IMR-90 (cell line): Measurements from ENCODE around the gene FGF4. TPM values are rescaled to one million over a fixed set of nuclear protein-coding genes. Genes with fewer than 3 reads are reported as not detected.

ENCODE experiments used
- ATAC-seq: fragments of 200-7000 bp; cut with Tn5 transposase; 2 replicates; pipeline ENCODE4 v1.9.1; 2020; ENCODE audit warnings: low read depth, mild to moderate bottlenecking, moderate library complexity
- BruUV-seq: library from RNA; stranded (reverse); fragments of 400-500 nt; replicated peaks from 2 replicates; lab custom pipeline; 2021; lab: Mats Ljungman, UMichigan
- CTCF ChIA-PET: fragments of 300-600 bp; formaldehyde crosslinking; extraction: SDS; loops from one replicate; lab custom pipeline; 2021; ENCODE audit warnings: antibody characterized with exemption; lab: Yijun Ruan, JAX
- POLR2A ChIA-PET: fragments of 300-600 bp; sonication (Branson Sonifier 250); formaldehyde crosslinking; loops from one replicate; lab custom pipeline; 2022; ENCODE audit warnings: antibody characterized with exemption; ENCODE audit not compliant: unreplicated experiment; lab: Charles Lee
- DNase-seq: peaks from one replicate; pipeline ENCODE4 v3.0.0; 2013
- H2AFZ ChIP-seq: replicated peaks from 2 replicates; pipeline ENCODE3; 2013; ENCODE audit warnings: low read length, mild to moderate bottlenecking; ENCODE audit not compliant: poor library complexity
- H2AK5ac ChIP-seq: 2 replicates; pipeline ENCODE4 v1.6.1; 2013; ENCODE audit warnings: low read depth, low read length, inconsistent platforms
- H2AK9ac ChIP-seq: replicated peaks from 2 replicates; pipeline ENCODE3; 2013; ENCODE audit warnings: mild to moderate bottlenecking, low read depth, low read length, moderate library complexity; ENCODE audit not compliant: poor library complexity
- H2BK120ac ChIP-seq: 2 replicates; pipeline ENCODE4 v1.6.1; 2013; ENCODE audit warnings: low read depth, low read length, inconsistent platforms
- H2BK15ac ChIP-seq: 3 replicates; pipeline ENCODE4 v1.6.1; 2013; ENCODE audit warnings: low read depth, low read length, inconsistent platforms
- H2BK20ac ChIP-seq: 2 replicates; pipeline ENCODE4 v1.6.1; 2013; ENCODE audit warnings: low read depth, mild to moderate bottlenecking, inconsistent platforms, low read length, moderate library complexity
- H2BK5ac ChIP-seq: 2 replicates; pipeline ENCODE4 v1.6.1; 2013; ENCODE audit warnings: mild to moderate bottlenecking, low read depth, low read length, inconsistent platforms; ENCODE audit not compliant: poor library complexity, severe bottlenecking
- H3K14ac ChIP-seq: replicated peaks from 2 replicates; pipeline ENCODE4 v1.6.1; 2013; ENCODE audit warnings: low read depth, low read length, inconsistent platforms
- H3K18ac ChIP-seq: 2 replicates; pipeline ENCODE4 v1.6.1; 2013; ENCODE audit warnings: low read depth, low read length, control low read depth
- H3K23ac ChIP-seq: 2 replicates; pipeline ENCODE4 v1.6.1; 2013; ENCODE audit warnings: low read depth, low read length, inconsistent platforms
- H3K27ac ChIP-seq: 2 replicates; pipeline ENCODE4 v1.5.1; 2013; ENCODE audit warnings: mild to moderate bottlenecking, control low read depth, low read length; ENCODE audit not compliant: insufficient read depth
- H3K27me3 ChIP-seq: 2 replicates; pipeline ENCODE4 v1.6.1; 2013; ENCODE audit warnings: low read length; ENCODE audit not compliant: control insufficient read depth, insufficient read depth
- H3K36me3 ChIP-seq: 2 replicates; pipeline ENCODE4 v1.6.1; 2013; ENCODE audit warnings: low read length, mixed read lengths; ENCODE audit not compliant: control insufficient read depth, insufficient read depth
- H3K4ac ChIP-seq: 2 replicates; pipeline ENCODE4 v1.6.1; 2013; ENCODE audit warnings: low read depth, low read length, inconsistent platforms
- H3K4me1 ChIP-seq: 2 replicates; pipeline ENCODE4 v1.6.1; 2013; ENCODE audit warnings: low read length, mixed read lengths; ENCODE audit not compliant: control insufficient read depth, insufficient read depth
- H3K4me2 ChIP-seq: 2 replicates; pipeline ENCODE4 v1.6.1; 2013; ENCODE audit warnings: low read depth, mild to moderate bottlenecking, control low read depth, low read length, moderate library complexity
- H3K4me3 ChIP-seq: 2 replicates; pipeline ENCODE4 v1.5.1; 2013; ENCODE audit warnings: low read depth, mild to moderate bottlenecking, control low read depth, low read length, moderate library complexity; ENCODE audit not compliant: insufficient read depth
- H3K56ac ChIP-seq: 2 replicates; pipeline ENCODE4 v1.6.1; 2013; ENCODE audit warnings: low read length, inconsistent platforms; ENCODE audit not compliant: insufficient read depth; ENCODE audit errors: extremely low read depth
- H3K79me1 ChIP-seq, 2 experiments: 2 replicates each; pipeline ENCODE4 v1.6.1; 2013; ENCODE audit warnings: low read length in 2 of 2, inconsistent platforms in 1 of 2, low read depth in 1 of 2
- H3K9ac ChIP-seq: 2 replicates; pipeline ENCODE4 v1.6.1; 2013; ENCODE audit warnings: low read depth, low read length, control low read depth
- H3K9me1 ChIP-seq: 2 replicates; pipeline ENCODE4 v1.6.1; 2013; ENCODE audit warnings: low read length, inconsistent platforms; ENCODE audit not compliant: insufficient read depth
- H3K9me3 ChIP-seq: 2 replicates; pipeline ENCODE4 v1.6.1; 2013; ENCODE audit warnings: low read length; ENCODE audit not compliant: control insufficient read depth, insufficient read depth
- H4K20me1 ChIP-seq: 2 replicates; pipeline ENCODE4 v1.6.1; 2013; ENCODE audit warnings: low read length, inconsistent platforms; ENCODE audit not compliant: insufficient read depth
- H4K5ac ChIP-seq: 2 replicates; pipeline ENCODE4 v1.6.1; 2013; ENCODE audit warnings: mild to moderate bottlenecking, low read depth, low read length, control low read depth
- H4K8ac ChIP-seq, 2 experiments: 2 replicates each; pipeline ENCODE4 v1.6.1; 2013; ENCODE audit warnings: low read depth in 2 of 2, low read length in 2 of 2, control low read depth in 1 of 2, inconsistent platforms in 1 of 2
- H4K91ac ChIP-seq: 2 replicates; pipeline ENCODE4 v1.6.1; 2013; ENCODE audit warnings: low read depth, low read length, inconsistent platforms; ENCODE audit not compliant: insufficient read depth
- BHLHE40 ChIP-seq: fragments of 150-350 bp; IDR thresholded peaks from 2 replicates; pipeline ENCODE4 v1.6.1; 2016; ENCODE audit warnings: mild to moderate bottlenecking, low read depth, low read length
- CEBPB ChIP-seq: IDR thresholded peaks from 2 replicates; pipeline ENCODE4 v1.6.1; 2012; ENCODE audit warnings: low read depth, low read length, improper control_type of control experiment
- CHD1 ChIP-seq: IDR thresholded peaks from 2 replicates; pipeline ENCODE4 v1.6.1; 2012; ENCODE audit warnings: low read depth, low read length, improper control_type of control experiment
- FOS ChIP-seq: fragments of 150-350 bp; IDR thresholded peaks from 2 replicates; pipeline ENCODE4 v1.6.1; 2016; ENCODE audit warnings: low read depth, low read length
- MAFK ChIP-seq: IDR thresholded peaks from 2 replicates; pipeline ENCODE4 v1.6.1; 2012; ENCODE audit warnings: low read depth, low read length, improper control_type of control experiment
- MAZ ChIP-seq: IDR thresholded peaks from 2 replicates; pipeline ENCODE4 v1.6.1; 2012; ENCODE audit warnings: low read depth, mild to moderate bottlenecking, low read length, improper control_type of control experiment, moderate library complexity, borderline replicate concordance
- MXI1 ChIP-seq: IDR thresholded peaks from 2 replicates; pipeline ENCODE4 v1.6.1; 2012; ENCODE audit warnings: low read depth, mild to moderate bottlenecking, low read length, moderate library complexity, borderline replicate concordance
- NFE2L2 ChIP-seq: fragments of 150-350 bp; IDR thresholded peaks from 2 replicates; pipeline ENCODE4 v1.6.1; 2016; ENCODE audit warnings: low read depth, mild to moderate bottlenecking, low read length
- POLR2A ChIP-seq: IDR thresholded peaks from 2 replicates; pipeline ENCODE4 v1.6.1; 2012; ENCODE audit warnings: mild to moderate bottlenecking, low read depth, low read length
- RAD21 ChIP-seq: IDR thresholded peaks from 2 replicates; pipeline ENCODE4 v1.6.1; 2012; ENCODE audit warnings: low read length, improper control_type of control experiment
- RCOR1 ChIP-seq: IDR thresholded peaks from 2 replicates; pipeline ENCODE4 v1.6.1; 2012; ENCODE audit warnings: mild to moderate bottlenecking, low read length, improper control_type of control experiment; ENCODE audit not compliant: insufficient replicate concordance
- RFX5 ChIP-seq: IDR thresholded peaks from 2 replicates; pipeline ENCODE4 v1.8.0; 2012; ENCODE audit warnings: low read depth, mild to moderate bottlenecking, low read length, moderate library complexity
- SMC3 ChIP-seq: fragments of 150-350 bp; IDR thresholded peaks from 2 replicates; pipeline ENCODE4 v1.6.1; 2016; ENCODE audit warnings: low read depth, mild to moderate bottlenecking, antibody characterized with exemption, low read length, moderate library complexity
- WGBS, 2 experiments: methylation state at CpG; one replicate each; pipeline versions ENCODE4 v1.1.5 to v1.1.7; 2013; ENCODE audit warnings: missing lambda C conversion rate in 2 of 2; ENCODE audit not compliant: insufficient read length in 1 of 2; ENCODE audit errors: extremely low coverage in 2 of 2; 5-methylcytosine and 5-hydroxymethylcytosine counted together
- dilution Hi-C: fragments of 300-500 bp; cut with HindIII; formaldehyde crosslinking; loops from one replicate; pipeline ENCODE4 v1.14.3; 2018; ENCODE audit warnings: low sequenced_read_pairs; ENCODE audit not compliant: unreplicated experiment
- in situ Hi-C: fragments of 300-500 bp; cut with MboI; formaldehyde crosslinking; loops from 3 replicates; pipeline ENCODE4 v1.14.3; 2019; ENCODE audit warnings: low sequenced_read_pairs, inconsistent platforms, mixed read lengths
- intact Hi-C: fragments of 100-400 bp; cut with micrococcal nuclease; formaldehyde crosslinking; loops from 2 replicates; pipeline ENCODE4 v1.10.0; 2022
- polyA plus RNA-seq, 3 experiments: library from polyadenylated mRNA; depleted of rRNA; stranded (reverse); fragments of >200 nt; gene quantifications; 2 replicates each; pipeline ENCODE4 v1.2.3, GENCODE V29; 2012; ENCODE audit warnings: low replicate concordance in 1 of 3
- total RNA-seq: library from RNA; depleted of rRNA; stranded (reverse); fragments of >200 nt; gene quantifications from 2 replicates; pipeline ENCODE4 v1.2.3, GENCODE V29; 2012
- TF ChIP-seq, protein P1 (sequence below): fragments of 150-350 bp; IDR thresholded peaks from 2 replicates; pipeline ENCODE4 v1.6.1; 2016; ENCODE audit warnings: low read depth, mild to moderate bottlenecking, low read length, moderate library complexity, borderline replicate concordance
- TF ChIP-seq, protein P2 (sequence below): fragments of 150-350 bp; IDR thresholded peaks from 2 replicates; pipeline ENCODE4 v1.6.1; 2017; ENCODE audit warnings: mild to moderate bottlenecking, antibody characterized with exemption, low read length, low read depth
- TF ChIP-seq, protein P3 (sequence below): conservative IDR thresholded peaks from 2 replicates; pipeline ENCODE4 v1.5.1; 2012; ENCODE audit warnings: mild to moderate bottlenecking, low read depth, low read length, improper control_type of control experiment

FGF4 gene
- total and polyA plus RNA-seq, 2 of the 4 experiments (the other 2 are of a cell fraction) = not detected

DNA sequence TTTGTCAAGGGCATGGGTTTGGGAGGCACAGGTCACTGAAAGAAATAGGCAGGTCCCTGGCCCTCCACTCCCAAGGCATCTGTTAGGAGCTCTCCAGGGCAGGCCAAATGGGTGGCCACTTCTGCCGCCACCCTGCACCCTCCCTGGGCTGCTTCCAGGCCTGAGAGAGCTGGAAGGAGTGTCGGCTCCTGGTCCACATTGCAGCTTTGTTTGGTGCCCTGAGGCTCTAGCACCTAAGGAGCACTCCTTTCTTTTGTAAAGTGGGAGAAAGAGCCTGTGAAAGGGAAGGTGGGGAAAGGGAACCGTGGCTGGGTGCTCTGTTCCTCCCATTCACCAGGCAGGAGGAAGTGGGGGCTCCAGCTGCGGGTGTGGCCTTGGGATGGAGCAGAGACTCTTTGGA, 12.3 kb upstream of the FGF4 start:
- POLR2A ChIA-PET = no interaction called here
- H3K27ac ChIP-seq = no peak overlapping the region
- no peak overlapping the region for H4K91ac ChIP-seq
- no peak overlapping the region for H3K18ac ChIP-seq
- H3K14ac ChIP-seq = no peak overlapping the region
- no peaks in the 10 kb centered on the region for H3K9me1 ChIP-seq
- no peak for ATAC-seq
- no peaks in the 10 kb centered on the region for H3K36me3 ChIP-seq
- no peak overlapping the region for H2BK15ac ChIP-seq
- no peak overlapping the region for H3K4me2 ChIP-seq
- peaks cover 2% of the 10 kb centered on the region; the same call in 1 of the 2 replicates for H3K4me1 ChIP-seq
- no peaks in the 10 kb centered on the region for H3K9me3 ChIP-seq
- H2AFZ ChIP-seq = no peak overlapping the region
- dilution Hi-C loops = no loop called here
- no peak overlapping the region for H3K9ac ChIP-seq
- WGBS, 2 experiments = 40% methylated on average over 1 of the region's 4 CpGs; no CpG with 5 or more reads in 1 of the 2 experiments
- H3K79me1 ChIP-seq = no peaks in the 10 kb centered on the region
- no peak overlapping the region for H2BK120ac ChIP-seq
- TF ChIP-seq RCOR1 (no peak), FOS (no peak), CHD1 (no peak), NFE2L2 (no peak), MXI1 (no peak), SMC3 (no peak), RAD21 (no peak), MAZ (no peak), CEBPB (no peak), RFX5 (no peak), MAFK (no peak), POLR2A (no peak), BHLHE40 (no peak)
- TF ChIP-seq, protein P1, sequence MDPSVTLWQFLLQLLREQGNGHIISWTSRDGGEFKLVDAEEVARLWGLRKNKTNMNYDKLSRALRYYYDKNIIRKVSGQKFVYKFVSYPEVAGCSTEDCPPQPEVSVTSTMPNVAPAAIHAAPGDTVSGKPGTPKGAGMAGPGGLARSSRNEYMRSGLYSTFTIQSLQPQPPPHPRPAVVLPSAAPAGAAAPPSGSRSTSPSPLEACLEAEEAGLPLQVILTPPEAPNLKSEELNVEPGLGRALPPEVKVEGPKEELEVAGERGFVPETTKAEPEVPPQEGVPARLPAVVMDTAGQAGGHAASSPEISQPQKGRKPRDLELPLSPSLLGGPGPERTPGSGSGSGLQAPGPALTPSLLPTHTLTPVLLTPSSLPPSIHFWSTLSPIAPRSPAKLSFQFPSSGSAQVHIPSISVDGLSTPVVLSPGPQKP = no peak
- TF ChIP-seq, protein P2, sequence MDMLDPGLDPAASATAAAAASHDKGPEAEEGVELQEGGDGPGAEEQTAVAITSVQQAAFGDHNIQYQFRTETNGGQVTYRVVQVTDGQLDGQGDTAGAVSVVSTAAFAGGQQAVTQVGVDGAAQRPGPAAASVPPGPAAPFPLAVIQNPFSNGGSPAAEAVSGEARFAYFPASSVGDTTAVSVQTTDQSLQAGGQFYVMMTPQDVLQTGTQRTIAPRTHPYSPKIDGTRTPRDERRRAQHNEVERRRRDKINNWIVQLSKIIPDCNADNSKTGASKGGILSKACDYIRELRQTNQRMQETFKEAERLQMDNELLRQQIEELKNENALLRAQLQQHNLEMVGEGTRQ = no peak
- TF ChIP-seq, protein P3, sequence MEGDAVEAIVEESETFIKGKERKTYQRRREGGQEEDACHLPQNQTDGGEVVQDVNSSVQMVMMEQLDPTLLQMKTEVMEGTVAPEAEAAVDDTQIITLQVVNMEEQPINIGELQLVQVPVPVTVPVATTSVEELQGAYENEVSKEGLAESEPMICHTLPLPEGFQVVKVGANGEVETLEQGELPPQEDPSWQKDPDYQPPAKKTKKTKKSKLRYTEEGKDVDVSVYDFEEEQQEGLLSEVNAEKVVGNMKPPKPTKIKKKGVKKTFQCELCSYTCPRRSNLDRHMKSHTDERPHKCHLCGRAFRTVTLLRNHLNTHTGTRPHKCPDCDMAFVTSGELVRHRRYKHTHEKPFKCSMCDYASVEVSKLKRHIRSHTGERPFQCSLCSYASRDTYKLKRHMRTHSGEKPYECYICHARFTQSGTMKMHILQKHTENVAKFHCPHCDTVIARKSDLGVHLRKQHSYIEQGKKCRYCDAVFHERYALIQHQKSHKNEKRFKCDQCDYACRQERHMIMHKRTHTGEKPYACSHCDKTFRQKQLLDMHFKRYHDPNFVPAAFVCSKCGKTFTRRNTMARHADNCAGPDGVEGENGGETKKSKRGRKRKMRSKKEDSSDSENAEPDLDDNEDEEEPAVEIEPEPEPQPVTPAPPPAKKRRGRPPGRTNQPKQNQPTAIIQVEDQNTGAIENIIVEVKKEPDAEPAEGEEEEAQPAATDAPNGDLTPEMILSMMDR = no peak
- H4K8ac ChIP-seq = no peak overlapping the region
- no peak for DNase-seq
- no peaks in the 10 kb centered on the region for H4K20me1 ChIP-seq
- CTCF ChIA-PET = no interaction called here
- no peak overlapping the region for H3K56ac ChIP-seq
- intact Hi-C loops = no loop called here
- H3K4me3 ChIP-seq = no peak overlapping the region
- H2BK20ac ChIP-seq = no peak overlapping the region
- no peak overlapping the region for H4K5ac ChIP-seq
- in situ Hi-C loops = no loop called here
- peaks cover 51% of the 10 kb centered on the region for H3K27me3 ChIP-seq
- H3K23ac ChIP-seq = no peak overlapping the region
- no peak overlapping the region for H2BK5ac ChIP-seq
- no peak overlapping the region for H3K4ac ChIP-seq
- BruUV-seq = no TSS peak
- no peak overlapping the region for H2AK9ac ChIP-seq
- H2AK5ac ChIP-seq = no peak overlapping the region
